Activated naive CD4-positive, alpha-beta T cell treated with anti-CD3 and anti-CD28 coated beads for 36 hours (primary cell): Measurements from ENCODE around the gene USH2A. TPM values are rescaled to one million over a fixed set of nuclear protein-coding genes. Genes with fewer than 3 reads are reported as not detected.

Experiments used
- CTCF ChIA-PET: fragments of 350-600 bp; sonication (Branson Sonifier 250); formaldehyde crosslinking; loops from one replicate; lab custom pipeline; 2021; ENCODE audit warnings: antibody characterized with exemption; lab: Charles Lee
- DNase-seq: peaks from one replicate; pipeline ENCODE4 v3.0.0-alpha.2; 2020
- H3K27ac Mint-ChIP-seq: one replicate; pipeline ENCODE4 v1.8.0; 2021; ENCODE audit warnings: mild to moderate bottlenecking, mixed read lengths
- H3K27me3 Mint-ChIP-seq: one replicate; pipeline ENCODE4 v1.8.0; 2021; ENCODE audit warnings: low read depth, mixed read lengths
- H3K36me3 Mint-ChIP-seq: one replicate; pipeline ENCODE4 v1.8.0; 2021; ENCODE audit warnings: low read depth, mixed read lengths
- H3K4me1 Mint-ChIP-seq: one replicate; pipeline ENCODE4 v1.8.0; 2021; ENCODE audit warnings: low read depth, mixed read lengths
- H3K4me3 Mint-ChIP-seq: one replicate; pipeline ENCODE4 v1.8.0; 2021; ENCODE audit warnings: mild to moderate bottlenecking, moderate library complexity, mixed read lengths
- H3K9me3 Mint-ChIP-seq: one replicate; pipeline ENCODE4 v1.8.0; 2021; ENCODE audit warnings: mixed read lengths
- intact Hi-C: fragments of 100-400 bp; cut with micrococcal nuclease; formaldehyde crosslinking; loops from one replicate; pipeline ENCODE4 v1.15.1; 2023
- total RNA-seq, 2 experiments: library from RNA; stranded (reverse); gene quantifications; one replicate each; pipeline ENCODE4 v1.2.3, GENCODE V29; 2021

The USH2A gene
- total RNA-seq, 2 experiments from 2014 or later = not detected

- intact Hi-C loops = no loop called here
- H3K4me1 Mint-ChIP-seq = no peaks in the 10 kb centered on the region
- no peaks in the 10 kb centered on the region for H3K27me3 Mint-ChIP-seq
- no peaks in the 10 kb centered on the region for H3K9me3 Mint-ChIP-seq
- no peak for DNase-seq
- no peak overlapping the region for H3K27ac Mint-ChIP-seq
- no peak overlapping the region for H3K4me3 Mint-ChIP-seq
- CTCF ChIA-PET = no interaction called here
- no peaks in the 10 kb centered on the region for H3K36me3 Mint-ChIP-seq
These were observed 213.2 kb downstream of the USH2A start for GRCh38 chr1:216210081-216210480.

DNA sequence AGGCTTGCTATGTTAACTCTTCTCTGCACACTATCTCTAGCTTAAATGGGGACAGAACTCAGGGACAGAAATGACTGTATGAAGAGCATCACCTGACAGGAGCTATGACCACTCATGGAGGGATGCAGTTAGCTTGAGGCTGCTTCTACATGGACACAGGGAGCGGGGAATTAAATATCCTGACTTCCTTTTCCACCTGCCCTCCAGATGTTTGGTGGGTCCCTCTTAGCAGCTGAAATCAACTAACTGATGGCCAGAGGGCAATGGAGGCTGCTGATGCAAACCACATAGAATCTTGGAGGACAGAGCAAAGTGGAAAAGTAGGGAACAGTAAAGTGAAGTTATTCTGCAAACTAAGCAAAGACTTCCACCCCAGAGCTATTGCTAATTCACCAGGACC is 214.1 kb downstream of the USH2A start:
- intact Hi-C loops = no loop called here
- no peaks in the 10 kb centered on the region for H3K4me1 Mint-ChIP-seq
- H3K4me3 Mint-ChIP-seq = no peak overlapping the region
- no peaks in the 10 kb centered on the region for H3K36me3 Mint-ChIP-seq
- CTCF ChIA-PET = interaction anchor here (1.0 kb wide), 1 partner anchor 10 kb away, joined by 3 read pairs; no protein-coding TSS in a partner anchor
- DNase-seq = no peak
- H3K9me3 Mint-ChIP-seq = no peaks in the 10 kb centered on the region
- no peaks in the 10 kb centered on the region for H3K27me3 Mint-ChIP-seq
- no peak overlapping the region for H3K27ac Mint-ChIP-seq

- Mint-ChIP-seq H3K27ac (no peak overlapping the region), H3K4me3 (no peak overlapping the region), H3K36me3 (no peaks in the 10 kb centered on the region), H3K27me3 (no peaks in the 10 kb centered on the region), H3K4me1 (no peaks in the 10 kb centered on the region), H3K9me3 (no peaks in the 10 kb centered on the region)
- CTCF ChIA-PET = interaction anchor here (1.2 kb wide), 1 partner anchor 14 kb away, joined by 4 read pairs; no protein-coding TSS in a partner anchor
- DNase-seq = no peak
- intact Hi-C loops = no loop called here
These were observed 216.1 kb downstream of the USH2A start for GRCh38 chr1:216207154-216207553.

GRCh38 chr1:216205176-216205575 is 218.1 kb downstream of the USH2A start:
- no peak for DNase-seq
- Mint-ChIP-seq H3K4me3 (no peak overlapping the region), H3K27me3 (no peaks in the 10 kb centered on the region), H3K27ac (no peak overlapping the region), H3K4me1 (no peaks in the 10 kb centered on the region), H3K36me3 (no peaks in the 10 kb centered on the region), H3K9me3 (no peaks in the 10 kb centered on the region)
- CTCF ChIA-PET = no interaction called here
- intact Hi-C loops = no loop called here

GRCh38 chr1:216201946-216202345 is 221.3 kb downstream of the USH2A start:
- intact Hi-C loops = no loop called here
- Mint-ChIP-seq H3K9me3 (no peaks in the 10 kb centered on the region), H3K4me3 (no peak overlapping the region), H3K27ac (no peak overlapping the region), H3K36me3 (no peaks in the 10 kb centered on the region), H3K27me3 (no peaks in the 10 kb centered on the region), H3K4me1 (no peaks in the 10 kb centered on the region)
- CTCF ChIA-PET = no interaction called here
- DNase-seq = no peak

GRCh38 chr1:216200941-216201340 is 222.3 kb downstream of the USH2A start:
- intact Hi-C loops = no loop called here
- CTCF ChIA-PET = no interaction called here

GRCh38 chr1:216194721-216195120 is 228.5 kb downstream of the USH2A start:
- H3K4me1 Mint-ChIP-seq = no peaks in the 10 kb centered on the region
- CTCF ChIA-PET = no interaction called here
- H3K27me3 Mint-ChIP-seq = no peaks in the 10 kb centered on the region
- H3K27ac Mint-ChIP-seq = no peak overlapping the region
- intact Hi-C loops = no loop called here
- H3K4me3 Mint-ChIP-seq = no peak overlapping the region
- DNase-seq = no peak
- no peaks in the 10 kb centered on the region for H3K36me3 Mint-ChIP-seq
- H3K9me3 Mint-ChIP-seq = no peaks in the 10 kb centered on the region

More at GRCh38 chr1:216200941-216201340, 222.3 kb downstream of the USH2A start:
- H3K27me3 Mint-ChIP-seq = no peaks in the 10 kb centered on the region
- no peaks in the 10 kb centered on the region for H3K4me1 Mint-ChIP-seq
- H3K27ac Mint-ChIP-seq = no peak overlapping the region
- H3K4me3 Mint-ChIP-seq = no peak overlapping the region
- no peaks in the 10 kb centered on the region for H3K36me3 Mint-ChIP-seq
- no peaks in the 10 kb centered on the region for H3K9me3 Mint-ChIP-seq
- no peak for DNase-seq

DNA sequence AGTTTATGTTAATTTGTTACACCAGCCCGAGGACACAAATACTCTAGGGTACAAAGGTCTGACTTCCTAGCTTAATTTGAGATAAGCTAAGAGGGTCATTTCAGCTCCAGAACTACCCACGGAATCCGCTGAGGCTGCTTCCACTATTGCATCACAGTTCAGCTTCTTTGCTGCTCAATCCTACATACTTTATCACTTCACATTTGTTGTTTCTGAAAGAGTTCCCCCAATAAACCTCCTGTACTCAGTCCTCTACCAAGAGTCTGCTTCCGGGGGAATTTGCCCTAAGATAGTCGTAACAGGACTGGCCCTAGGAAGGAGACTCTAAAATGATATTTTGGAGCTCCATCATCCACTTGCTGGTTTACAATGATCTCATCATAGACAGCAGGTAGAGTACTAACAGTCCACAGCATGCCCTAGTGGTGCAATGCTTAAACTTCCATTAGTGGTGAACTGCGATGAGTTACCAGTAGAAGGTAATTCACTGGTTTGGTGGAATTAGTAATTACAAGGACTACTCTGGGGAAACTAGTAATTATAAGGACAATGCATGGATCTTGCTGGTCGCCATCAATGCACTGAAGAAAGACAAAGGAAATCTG is 229.3 kb downstream of the USH2A start:
- Mint-ChIP-seq H3K36me3 (no peaks in the 10 kb centered on the region), H3K4me1 (no peaks in the 10 kb centered on the region), H3K4me3 (no peak overlapping the region), H3K9me3 (no peaks in the 10 kb centered on the region), H3K27me3 (no peaks in the 10 kb centered on the region), H3K27ac (no peak overlapping the region)
- no peak for DNase-seq
- intact Hi-C loops = no loop called here
- CTCF ChIA-PET = interaction anchor here (0.7 kb wide), 1 partner anchor 1648 kb away, joined by 3 read pairs; no protein-coding TSS in a partner anchor

- Mint-ChIP-seq H3K27ac (no peak overlapping the region), H3K4me3 (no peak overlapping the region), H3K4me1 (no peaks in the 10 kb centered on the region), H3K9me3 (peaks cover 3% of the 10 kb centered on the region), H3K27me3 (no peaks in the 10 kb centered on the region), H3K36me3 (no peaks in the 10 kb centered on the region)
- intact Hi-C loops = no loop called here
- CTCF ChIA-PET = no interaction called here
- DNase-seq = no peak
These were observed 232.8 kb downstream of the USH2A start for GRCh38 chr1:216190438-216190837.

DNA sequence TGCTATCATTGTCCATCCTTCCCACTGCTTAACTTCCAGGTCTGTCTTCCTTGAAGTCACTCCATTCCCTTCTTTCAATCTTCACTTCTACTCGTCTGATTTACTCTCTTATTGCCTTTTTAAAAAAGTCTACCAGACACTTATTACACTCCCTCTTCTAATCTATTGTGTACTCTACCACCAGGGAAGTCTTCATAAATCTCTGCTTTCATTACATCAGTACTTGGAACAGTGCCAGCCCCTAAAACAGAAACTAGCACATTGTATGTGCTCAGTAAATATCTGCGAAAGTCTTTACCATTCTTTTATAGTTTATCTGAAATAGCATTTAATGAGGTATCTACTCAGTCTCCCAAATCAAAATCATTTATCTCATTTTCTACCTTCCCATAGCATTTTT is 236.4 kb downstream of the USH2A start:
- intact Hi-C loops = no loop called here
- DNase-seq = no peak
- no peak overlapping the region for H3K4me3 Mint-ChIP-seq
- H3K27me3 Mint-ChIP-seq = no peaks in the 10 kb centered on the region
- no peaks in the 10 kb centered on the region for H3K36me3 Mint-ChIP-seq
- peaks cover 3% of the 10 kb centered on the region for H3K9me3 Mint-ChIP-seq
- H3K27ac Mint-ChIP-seq = no peak overlapping the region
- CTCF ChIA-PET = no interaction called here
- H3K4me1 Mint-ChIP-seq = no peaks in the 10 kb centered on the region

- peaks cover 3% of the 10 kb centered on the region for H3K9me3 Mint-ChIP-seq
- no peak overlapping the region for H3K4me3 Mint-ChIP-seq
- DNase-seq = no peak
- no peak overlapping the region for H3K27ac Mint-ChIP-seq
- H3K4me1 Mint-ChIP-seq = no peaks in the 10 kb centered on the region
- no peaks in the 10 kb centered on the region for H3K27me3 Mint-ChIP-seq
- intact Hi-C loops = no loop called here
- CTCF ChIA-PET = no interaction called here
- H3K36me3 Mint-ChIP-seq = no peaks in the 10 kb centered on the region
These were observed 237.1 kb downstream of the USH2A start for GRCh38 chr1:216186141-216186540.

DNA sequence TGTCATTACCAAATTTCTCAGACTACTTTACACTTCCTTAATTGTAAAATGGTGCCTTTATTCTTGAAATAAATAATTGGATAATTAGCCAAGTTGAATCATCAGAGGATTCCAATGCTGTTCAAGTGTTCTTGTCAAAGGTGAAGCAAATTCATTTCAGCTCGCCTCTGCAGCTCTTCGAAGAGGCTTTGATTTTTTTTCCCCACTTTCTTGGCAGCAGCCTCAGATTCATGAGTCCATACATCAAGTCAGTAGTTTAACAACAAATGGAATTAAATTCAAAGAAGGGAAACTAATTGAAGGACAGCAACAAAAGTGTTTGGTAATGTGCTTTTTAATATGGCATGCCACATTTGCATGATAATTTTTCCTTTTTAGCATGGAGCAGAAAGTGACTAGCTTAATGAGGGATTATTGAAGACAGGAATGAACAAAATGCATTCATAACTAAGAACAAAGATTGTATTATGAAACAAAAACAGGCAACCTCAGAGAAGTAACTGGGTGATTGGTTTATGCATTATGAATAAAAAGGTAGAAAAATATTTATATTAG is 239.0 kb downstream of the USH2A start:
- H3K4me3 Mint-ChIP-seq = no peak overlapping the region
- intact Hi-C loops = no loop called here
- DNase-seq = no peak
- H3K27me3 Mint-ChIP-seq = no peaks in the 10 kb centered on the region
- H3K9me3 Mint-ChIP-seq = peaks cover 3% of the 10 kb centered on the region
- H3K27ac Mint-ChIP-seq = no peak overlapping the region
- CTCF ChIA-PET = no interaction called here
- no peaks in the 10 kb centered on the region for H3K36me3 Mint-ChIP-seq
- H3K4me1 Mint-ChIP-seq = no peaks in the 10 kb centered on the region

- intact Hi-C loops = no loop called here
- Mint-ChIP-seq H3K27me3 (no peaks in the 10 kb centered on the region), H3K4me1 (no peaks in the 10 kb centered on the region), H3K36me3 (no peaks in the 10 kb centered on the region), H3K27ac (no peak overlapping the region), H3K4me3 (no peak overlapping the region), H3K9me3 (peaks cover 2% of the 10 kb centered on the region)
- CTCF ChIA-PET = interaction anchor here (0.9 kb wide), 1 partner anchor 9 kb away, joined by 4 read pairs; no protein-coding TSS in a partner anchor
- DNase-seq = no peak
These were observed 239.8 kb downstream of the USH2A start for GRCh38 chr1:216183454-216183853.
